ENCODE results near the gene DALRD3. TPM values are rescaled to one million over a fixed set of nuclear protein-coding genes. Genes with fewer than 3 reads are reported as not detected.

The DALRD3 gene
- total RNA-seq, 5 donors from 2014 or later (not counting 1 experiment from before 2014, with no cell fraction given): 20.8 to 35.1 (median 30.3) TPM

DNA sequence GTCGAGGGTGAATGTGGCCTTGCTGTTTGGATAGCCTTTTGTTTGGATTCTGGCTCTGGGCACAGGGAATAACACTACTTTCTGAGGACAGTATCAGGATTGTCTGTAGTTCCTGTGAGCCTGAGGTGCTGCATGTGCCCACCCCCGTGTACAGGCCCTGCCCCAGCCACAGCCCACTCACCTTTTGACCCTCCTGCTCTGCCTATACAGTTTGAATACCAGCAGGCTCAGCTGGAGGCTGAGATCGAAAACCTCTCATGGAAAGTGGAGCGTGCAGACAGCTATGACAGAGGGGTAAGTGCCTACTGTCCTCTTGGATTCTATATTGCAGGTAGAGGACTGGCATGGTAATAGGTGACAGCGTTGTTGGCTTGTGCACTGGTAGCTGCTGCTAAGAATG is 35.7 kb downstream of the DALRD3 start:
- Histone ChIP-seq H3K4me3 (ENCODE audit: control insufficient read depth in 1 of 2, extremely low read depth in 1 of 2, low read length in 1 of 2) (no peak overlapping the region), H3K9me3 (no peaks in the 10 kb centered on the region), H3K36me3 (ENCODE audit: control insufficient read depth in 2 of 2, extremely low read depth in 1 of 2, insufficient read depth in 1 of 2, low read length in 1 of 2) (peaks cover 17 to 70% of the 10 kb centered on the region in 2 donors), H3K27ac (ENCODE audit: low read length) (no peak overlapping the region), H3K4me1 (ENCODE audit: control insufficient read depth in 1 of 2, extremely low read depth in 1 of 2, insufficient read depth in 2 of 2, low read length in 2 of 2) (peaks cover 0 to 5% of the 10 kb centered on the region in 2 experiments), H3K27me3 (replicated peaks in 1 of 2; ENCODE audit: control insufficient read depth in 2 of 2, extremely low read depth in 1 of 2, insufficient read depth in 2 of 2, low read length in 1 of 2) (no peaks in the 10 kb centered on the region)
- ATAC-seq (replicated peaks in 1 of 4) (no peak), DNase-seq (no peak)
- Mint-ChIP-seq H3K27ac (no peak overlapping the region), H3K27me3 (no peaks in the 10 kb centered on the region), H3K4me3 (no peak overlapping the region), H3K9me3 (no peaks in the 10 kb centered on the region), H3K36me3 (peaks cover 38% of the 10 kb centered on the region), H3K4me1 (peaks cover 2 to 6% (median 3%) of the 10 kb centered on the region in 3 donors)
- WGBS (ENCODE audit: insufficient coverage): 95% methylated on average over 5 of the region's 5 CpGs
- ChIA-PET POLR2A (no interaction called here), CTCF (no interaction called here)

DNA sequence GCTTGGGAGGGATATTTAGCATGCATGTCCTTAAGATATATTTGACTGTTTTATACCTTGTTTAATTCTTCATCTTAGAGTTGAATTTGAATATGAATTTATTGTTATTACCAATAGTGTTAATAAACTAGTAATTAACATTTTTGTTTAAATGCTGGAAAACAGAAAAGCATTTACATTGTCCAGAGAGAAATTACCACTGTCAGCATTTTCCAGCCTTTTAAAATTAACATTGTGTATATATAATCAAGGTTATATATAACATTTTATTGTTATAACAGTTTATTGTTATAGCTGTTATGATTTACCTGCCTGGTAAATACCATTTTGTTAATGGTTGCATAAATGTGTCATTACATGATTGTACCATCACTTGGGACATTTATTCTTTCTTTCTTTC is 36.4 kb downstream of the DALRD3 start:
- no peak overlapping the region for H3K4me3 Mint-ChIP-seq
- Histone ChIP-seq H3K36me3 (ENCODE audit: control insufficient read depth in 2 of 2, extremely low read depth in 1 of 2, insufficient read depth in 1 of 2, low read length in 1 of 2) (peaks cover 17 to 76% of the 10 kb centered on the region in 2 donors), H3K4me1 (ENCODE audit: control insufficient read depth in 1 of 2, extremely low read depth in 1 of 2, insufficient read depth in 2 of 2, low read length in 2 of 2) (peaks cover 0 to under 1% of the 10 kb centered on the region in 2 experiments), H3K27me3 (replicated peaks in 1 of 2; ENCODE audit: control insufficient read depth in 2 of 2, extremely low read depth in 1 of 2, insufficient read depth in 2 of 2, low read length in 1 of 2) (no peaks in the 10 kb centered on the region), H3K4me3 (ENCODE audit: control insufficient read depth in 1 of 2, extremely low read depth in 1 of 2, low read length in 1 of 2) (no peak overlapping the region), H3K27ac (ENCODE audit: low read length) (no peak overlapping the region), H3K9me3 (no peaks in the 10 kb centered on the region)
- DNase-seq (no peak), ATAC-seq (replicated peaks in 1 of 4) (no peak)
- H3K4me1 Mint-ChIP-seq: peaks cover 0 to 5% (median 0%) of the 10 kb centered on the region in 3 donors
- no peaks in the 10 kb centered on the region for H3K27me3 Mint-ChIP-seq
- H3K9me3 Mint-ChIP-seq: no peaks in the 10 kb centered on the region
- peaks cover 38% of the 10 kb centered on the region for H3K36me3 Mint-ChIP-seq
- H3K27ac Mint-ChIP-seq: no peak overlapping the region
- ChIA-PET POLR2A (no interaction called here), CTCF (no interaction called here)

- H3K27me3 Mint-ChIP-seq: no peaks in the 10 kb centered on the region
- CTCF ChIA-PET: no interaction called here
- DNase-seq (no peak), ATAC-seq (replicated peaks in 1 of 4) (no peak)
- peak overlapping the region in 1 of 2 donors; percentile 24 for H3K27ac Mint-ChIP-seq
- H3K27me3 ChIP-seq (replicated peaks in 1 of 2; ENCODE audit: control insufficient read depth in 2 of 2, extremely low read depth in 1 of 2, insufficient read depth in 2 of 2, low read length in 1 of 2): no peaks in the 10 kb centered on the region
- no peak overlapping the region for H3K4me3 ChIP-seq (ENCODE audit: control insufficient read depth in 1 of 2, extremely low read depth in 1 of 2, low read length in 1 of 2)
- H3K36me3 ChIP-seq (ENCODE audit: control insufficient read depth in 2 of 2, extremely low read depth in 1 of 2, insufficient read depth in 1 of 2, low read length in 1 of 2): peaks cover 19 to 78% of the 10 kb centered on the region in 2 donors
- H3K27ac ChIP-seq (ENCODE audit: low read length): no peak overlapping the region
- H3K4me1 Mint-ChIP-seq: no peaks in the 10 kb centered on the region
- peaks cover 44% of the 10 kb centered on the region for H3K36me3 Mint-ChIP-seq
- WGBS (ENCODE audit: insufficient coverage): 90% methylated on average over 2 of the region's 4 CpGs
- POLR2A ChIA-PET: no interaction called here
- H3K4me3 Mint-ChIP-seq: no peak overlapping the region
- H3K9me3 Mint-ChIP-seq: no peaks in the 10 kb centered on the region
- H3K4me1 ChIP-seq (ENCODE audit: control insufficient read depth in 1 of 2, extremely low read depth in 1 of 2, insufficient read depth in 2 of 2, low read length in 2 of 2): no peaks in the 10 kb centered on the region
- no peaks in the 10 kb centered on the region for H3K9me3 ChIP-seq
Measured at GRCh38 chr3:48980295-48980694, 38.1 kb downstream of the DALRD3 start.

- Histone ChIP-seq H3K4me1 (ENCODE audit: control insufficient read depth in 1 of 2, extremely low read depth in 1 of 2, insufficient read depth in 2 of 2, low read length in 2 of 2) (no peaks in the 10 kb centered on the region), H3K9me3 (no peaks in the 10 kb centered on the region), H3K27ac (ENCODE audit: low read length) (no peak overlapping the region), H3K27me3 (replicated peaks in 1 of 2; ENCODE audit: control insufficient read depth in 2 of 2, extremely low read depth in 1 of 2, insufficient read depth in 2 of 2, low read length in 1 of 2) (no peaks in the 10 kb centered on the region), H3K36me3 (ENCODE audit: control insufficient read depth in 2 of 2, extremely low read depth in 1 of 2, insufficient read depth in 1 of 2, low read length in 1 of 2) (peaks cover 14 to 79% of the 10 kb centered on the region in 2 donors), H3K4me3 (ENCODE audit: control insufficient read depth in 1 of 2, extremely low read depth in 1 of 2, low read length in 1 of 2) (no peak overlapping the region)
- Mint-ChIP-seq H3K9me3 (no peaks in the 10 kb centered on the region), H3K27ac (peak overlapping the region in 1 of 2 donors; percentile 8), H3K4me1 (no peaks in the 10 kb centered on the region), H3K36me3 (peaks cover 51% of the 10 kb centered on the region), H3K4me3 (no peak overlapping the region), H3K27me3 (no peaks in the 10 kb centered on the region)
- 100% methylated on average over 1 of the region's 3 CpGs for WGBS (ENCODE audit: insufficient coverage)
- ChIA-PET CTCF (no interaction called here), POLR2A (no interaction called here)
- no peak for ATAC-seq (replicated peaks in 1 of 4)
- no peak for DNase-seq
Measured at GRCh38 chr3:48979451-48979850, 38.9 kb downstream of the DALRD3 start.

GRCh38 chr3:48974076-48974864 is 44.1 kb downstream of the DALRD3 start:
- H3K9me3 ChIP-seq: no peaks in the 10 kb centered on the region
- no peaks in the 10 kb centered on the region for H3K4me1 Mint-ChIP-seq
- H3K27me3 ChIP-seq (replicated peaks in 1 of 2; ENCODE audit: control insufficient read depth in 2 of 2, extremely low read depth in 1 of 2, insufficient read depth in 2 of 2, low read length in 1 of 2): no peaks in the 10 kb centered on the region
- H3K36me3 ChIP-seq (ENCODE audit: control insufficient read depth in 2 of 2, extremely low read depth in 1 of 2, insufficient read depth in 1 of 2, low read length in 1 of 2): peaks cover 9 to 81% of the 10 kb centered on the region in 2 donors
- H3K27ac Mint-ChIP-seq: no peak overlapping the region
- H3K9me3 Mint-ChIP-seq: no peaks in the 10 kb centered on the region
- WGBS (ENCODE audit: insufficient coverage): 87% methylated on average over 5 of the region's 10 CpGs
- no peak overlapping the region for H3K4me3 ChIP-seq (ENCODE audit: control insufficient read depth in 1 of 2, extremely low read depth in 1 of 2, low read length in 1 of 2)
- H3K4me1 ChIP-seq (ENCODE audit: control insufficient read depth in 1 of 2, extremely low read depth in 1 of 2, insufficient read depth in 2 of 2, low read length in 2 of 2): no peaks in the 10 kb centered on the region
- DNase-seq (no peak), ATAC-seq (replicated peaks in 1 of 4) (no peak)
- no peaks in the 10 kb centered on the region for H3K27me3 Mint-ChIP-seq
- peaks cover 51% of the 10 kb centered on the region for H3K36me3 Mint-ChIP-seq
- no peak overlapping the region for H3K27ac ChIP-seq (ENCODE audit: low read length)
- ChIA-PET CTCF (interaction anchor here in 1 of 2 donors (0.7 to 1.8 kb wide), 2 partner anchors 13 to 359 kb away, joined by 4 read pairs; no protein-coding TSS in a partner anchor), POLR2A (no interaction called here)
- H3K4me3 Mint-ChIP-seq: no peak overlapping the region

- CTCF ChIA-PET: interaction anchor here in 1 of 2 donors (0.9 kb wide), 1 partner anchor 10 kb away, joined by 3 read pairs; no protein-coding TSS in a partner anchor
- H3K27ac Mint-ChIP-seq: no peak overlapping the region
Measured at GRCh38 chr3:48970586-48970985, 47.8 kb downstream of the DALRD3 start.

More at GRCh38 chr3:48970586-48970985, 47.8 kb downstream of the DALRD3 start:
- Mint-ChIP-seq H3K36me3 (peaks cover 53% of the 10 kb centered on the region), H3K4me1 (peaks cover 3 to 15% (median 9%) of the 10 kb centered on the region in 3 donors), H3K9me3 (no peaks in the 10 kb centered on the region), H3K4me3 (no peak overlapping the region), H3K27me3 (no peaks in the 10 kb centered on the region)
- peaks cover 0 to 5% of the 10 kb centered on the region in 2 experiments for H3K4me1 ChIP-seq (ENCODE audit: control insufficient read depth in 1 of 2, extremely low read depth in 1 of 2, insufficient read depth in 2 of 2, low read length in 2 of 2)
- H3K4me3 ChIP-seq (ENCODE audit: control insufficient read depth in 1 of 2, extremely low read depth in 1 of 2, low read length in 1 of 2): no peak overlapping the region
- no peak overlapping the region for H3K27ac ChIP-seq (ENCODE audit: low read length)
- DNase-seq: no peak
- peaks cover 17 to 76% of the 10 kb centered on the region in 2 donors for H3K36me3 ChIP-seq (ENCODE audit: control insufficient read depth in 2 of 2, extremely low read depth in 1 of 2, insufficient read depth in 1 of 2, low read length in 1 of 2)
- POLR2A ChIA-PET: no interaction called here
- 100% methylated on average over 3 of the region's 6 CpGs for WGBS (ENCODE audit: insufficient coverage)
- H3K27me3 ChIP-seq (replicated peaks in 1 of 2; ENCODE audit: control insufficient read depth in 2 of 2, extremely low read depth in 1 of 2, insufficient read depth in 2 of 2, low read length in 1 of 2): no peaks in the 10 kb centered on the region
- no peak for ATAC-seq (replicated peaks in 1 of 4)
- H3K9me3 ChIP-seq: no peaks in the 10 kb centered on the region
